DMS 273 treated with DMSO at 0.1 percent for 48 hours (cell line): ENCODE measurements around the gene PAQR5.
"Not testable (repeated sequence)": the region's sequence is repeated elsewhere in the genome, so short reads cannot be mapped to it uniquely, and the experiment has no call there.

Source experiments
- DNase-seq: peaks from one replicate; lab custom pipeline; 2025; lab: John Stamatoyannopoulos, UW

The PAQR5 gene, protein sequence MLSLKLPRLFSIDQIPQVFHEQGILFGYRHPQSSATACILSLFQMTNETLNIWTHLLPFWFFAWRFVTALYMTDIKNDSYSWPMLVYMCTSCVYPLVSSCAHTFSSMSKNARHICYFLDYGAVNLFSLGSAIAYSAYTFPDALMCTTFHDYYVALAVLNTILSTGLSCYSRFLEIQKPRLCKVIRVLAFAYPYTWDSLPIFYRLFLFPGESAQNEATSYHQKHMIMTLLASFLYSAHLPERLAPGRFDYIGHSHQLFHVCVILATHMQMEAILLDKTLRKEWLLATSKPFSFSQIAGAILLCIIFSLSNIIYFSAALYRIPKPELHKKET

DNA sequence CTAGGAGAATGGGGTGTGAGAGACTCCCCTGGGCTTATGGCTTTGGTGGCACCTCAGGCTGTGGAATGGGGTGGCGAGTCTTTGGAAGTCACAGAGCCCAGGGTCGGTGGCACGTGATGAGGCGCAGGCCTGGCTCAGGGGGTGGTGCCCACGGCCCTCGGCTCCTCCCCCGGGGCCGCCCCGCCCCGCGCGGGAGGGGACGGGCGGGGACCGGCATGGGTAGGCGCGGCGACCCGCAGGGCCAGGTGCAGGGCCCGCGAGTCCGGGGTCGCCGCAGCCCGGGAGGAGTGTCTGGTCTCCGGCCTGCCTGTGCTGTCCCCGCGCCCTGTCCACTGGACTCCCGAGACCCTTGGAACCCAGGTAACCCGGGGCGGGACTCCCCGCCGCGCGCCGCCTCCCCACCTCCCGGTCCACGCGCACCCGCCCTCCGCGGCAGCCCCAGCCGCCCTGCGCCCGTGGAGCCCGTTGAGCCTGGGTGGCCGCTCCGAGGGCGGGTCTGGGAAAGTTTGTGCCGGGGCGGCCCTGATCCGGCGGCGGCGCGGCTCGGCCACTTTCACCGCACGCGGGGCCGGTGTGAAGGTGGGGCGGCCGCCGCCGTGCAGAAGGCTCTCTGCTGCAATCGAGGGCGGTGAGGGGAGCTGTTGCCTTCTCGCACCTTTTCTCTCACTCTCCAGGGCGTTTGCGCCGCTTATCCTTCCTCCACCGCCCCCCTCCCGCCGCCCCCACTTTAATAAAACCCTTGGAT is at the start of gene PAQR5:
Gene PAQR5 (plus strand): TSS at position 216 of the 745 bp plus-strand sequence. CDS start 61,169 bp downstream, outside the sequence.
- no peak for DNase-seq

DNA sequence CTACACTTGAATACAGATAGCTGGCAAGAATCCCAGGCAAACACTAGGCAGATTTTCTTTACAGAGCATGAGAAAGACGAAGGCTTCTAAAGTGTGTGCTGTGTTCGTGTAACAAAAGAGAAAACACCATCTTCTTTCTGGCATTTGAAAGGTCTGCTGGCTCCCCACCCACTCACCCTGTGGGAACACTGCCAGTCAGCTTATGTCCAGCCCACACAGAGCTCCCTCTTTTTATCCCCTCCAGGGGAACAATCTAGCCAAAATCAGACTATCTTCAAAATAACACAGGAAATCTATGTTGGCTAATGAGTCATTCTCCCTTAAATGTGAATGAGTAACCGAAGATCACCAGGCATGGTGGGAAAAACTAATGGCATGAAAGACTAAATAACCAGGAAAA is 45.6 kb upstream of the PAQR5 start:
- no peak for DNase-seq

DNA sequence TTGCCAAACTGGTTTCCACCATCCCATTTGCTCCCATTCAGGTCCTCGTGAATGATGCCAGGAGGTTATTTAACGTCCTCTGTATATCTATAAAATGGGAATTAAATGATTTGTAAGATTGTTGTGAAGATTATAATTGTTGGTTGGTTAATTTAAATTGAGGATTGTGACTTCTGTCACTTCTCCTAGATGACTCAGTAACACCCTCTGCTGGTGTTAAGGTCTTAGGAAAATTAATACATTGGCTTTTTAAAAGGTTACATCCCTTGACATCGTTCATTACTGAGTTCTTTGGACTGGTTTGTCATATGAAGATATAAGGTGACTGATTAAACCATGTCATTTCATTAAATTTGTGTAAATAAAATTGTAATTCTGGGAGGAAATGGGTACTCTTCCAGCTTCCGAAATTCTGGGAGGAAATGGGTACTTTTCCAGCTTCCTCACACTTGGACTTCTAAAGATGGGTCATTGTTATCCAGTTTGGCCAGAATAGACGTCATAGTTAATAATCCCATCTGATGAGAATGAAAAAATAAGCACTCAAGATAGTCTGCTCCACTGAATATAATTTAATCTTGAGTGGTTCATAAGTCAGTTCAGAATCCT is 33.3 kb upstream of the PAQR5 start:
- DNase-seq = no peak

DNA sequence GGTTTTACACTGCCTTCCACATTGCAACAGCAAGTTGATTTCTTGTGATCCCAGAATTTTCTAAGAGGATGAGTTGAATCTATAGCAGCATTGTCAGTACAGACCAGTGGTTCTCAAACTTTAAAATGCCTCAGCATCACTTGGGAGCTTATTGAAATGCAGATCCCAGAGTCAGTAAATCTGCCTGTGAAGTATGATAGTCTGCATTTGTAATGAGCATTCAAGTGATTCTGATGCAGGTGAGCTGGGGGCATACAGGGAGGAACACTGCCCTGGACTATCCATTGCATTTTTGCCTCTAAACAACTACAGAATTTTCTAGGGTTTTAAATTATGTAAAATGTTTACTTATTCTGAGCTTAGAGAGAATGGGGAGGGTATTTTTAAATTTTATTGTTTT is 27.5 kb upstream of the PAQR5 start:
- DNase-seq = no peak

DNA sequence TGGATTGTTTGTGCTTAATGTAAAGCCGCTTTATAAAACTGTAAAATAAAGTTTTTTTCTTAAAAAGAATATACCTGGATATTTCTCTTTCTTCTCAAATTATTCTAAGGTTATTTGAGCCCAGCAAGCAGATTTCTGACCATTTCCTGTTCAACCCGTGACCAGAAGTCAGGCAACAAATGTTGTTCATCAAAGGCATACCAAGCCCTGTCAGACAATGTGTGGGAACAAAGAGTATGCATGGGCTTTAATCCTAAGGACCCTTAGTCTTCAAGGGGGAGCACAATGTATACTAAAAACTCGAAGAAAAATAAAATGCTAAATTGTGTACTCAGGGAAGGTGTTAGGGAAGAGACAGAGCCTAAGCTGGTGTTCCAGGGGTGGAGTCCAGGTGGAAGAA is 26.6 kb upstream of the PAQR5 start:
- no peak for DNase-seq

DNA sequence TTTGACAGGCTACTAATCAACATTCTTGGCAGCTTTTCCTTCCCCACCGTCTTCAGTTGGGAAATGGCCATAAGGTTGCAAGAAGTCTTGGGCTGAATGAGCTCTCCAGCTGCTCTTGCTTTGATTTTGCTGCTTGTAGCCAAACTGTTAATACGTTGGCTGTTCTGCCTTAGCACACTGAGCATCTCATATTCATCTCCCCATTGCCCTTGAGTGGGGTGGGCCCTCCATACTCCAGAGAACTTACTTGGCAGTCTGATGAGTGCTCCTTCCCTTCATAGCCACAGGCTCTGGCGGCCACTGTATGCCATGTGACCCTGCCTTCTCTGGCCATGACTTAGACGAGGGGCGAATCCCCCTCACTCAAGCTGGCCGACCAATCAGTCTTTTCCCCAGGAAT is 25.8 kb upstream of the PAQR5 start:
- DNase-seq = no peak

DNA sequence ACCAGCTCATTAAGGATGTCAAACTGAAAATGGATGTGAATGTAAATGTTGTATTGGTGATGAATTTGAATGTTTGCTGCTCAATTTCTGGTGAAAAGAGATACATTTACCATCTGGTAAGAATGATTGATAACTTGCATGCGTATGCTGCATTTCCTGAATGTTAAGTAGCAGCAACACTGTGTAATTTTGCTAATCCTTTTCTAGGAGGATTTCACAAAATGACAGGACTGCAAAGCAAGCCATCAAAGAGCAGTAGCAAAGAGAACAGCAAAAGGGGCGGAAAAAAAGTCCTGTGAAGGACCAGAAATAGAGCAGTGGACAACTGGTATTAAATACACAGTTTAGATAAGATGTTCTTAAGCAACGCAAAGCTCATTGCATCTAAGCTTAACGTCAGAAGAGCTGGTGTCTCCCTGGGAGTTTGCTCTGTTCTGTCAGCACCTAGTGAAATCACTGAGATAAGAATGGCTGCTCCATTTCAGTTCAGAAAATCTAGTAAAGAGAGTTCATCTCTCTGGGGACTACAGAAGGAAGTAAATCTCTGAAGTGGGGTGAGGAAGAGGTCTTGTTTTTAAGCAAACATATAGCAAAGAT is 23.5 kb upstream of the PAQR5 start:
- no peak for DNase-seq

DNA sequence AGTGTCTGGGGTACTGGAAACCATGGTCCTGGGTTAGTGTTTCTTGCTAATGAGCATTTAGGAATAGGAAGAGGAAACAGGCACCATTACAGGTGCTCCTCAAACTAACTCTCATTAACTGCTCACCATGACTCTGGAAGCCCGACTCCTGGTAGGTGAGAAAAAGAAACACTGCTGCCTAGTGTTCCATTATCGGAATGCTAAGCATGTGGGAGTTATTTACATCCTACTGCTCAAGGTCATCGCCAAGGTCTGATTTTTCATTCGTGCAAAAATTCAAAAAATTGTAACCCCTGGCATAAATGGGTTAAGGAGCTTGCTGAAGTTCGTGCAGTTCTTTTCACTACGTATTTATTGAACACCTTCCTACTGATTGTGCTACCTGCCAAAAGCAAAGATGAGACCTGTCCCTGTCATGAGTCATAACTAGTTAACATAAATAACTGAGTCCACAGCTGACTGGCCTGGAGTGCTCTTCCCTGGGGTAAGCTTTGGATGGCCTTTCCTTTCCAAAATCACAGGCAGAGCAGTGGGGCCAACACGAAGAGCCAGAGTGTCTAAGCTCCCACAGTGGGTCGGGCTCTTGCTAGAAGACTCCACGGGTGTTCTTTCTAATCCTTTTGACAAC is 22.7 kb upstream of the PAQR5 start:
- no peak for DNase-seq

DNA sequence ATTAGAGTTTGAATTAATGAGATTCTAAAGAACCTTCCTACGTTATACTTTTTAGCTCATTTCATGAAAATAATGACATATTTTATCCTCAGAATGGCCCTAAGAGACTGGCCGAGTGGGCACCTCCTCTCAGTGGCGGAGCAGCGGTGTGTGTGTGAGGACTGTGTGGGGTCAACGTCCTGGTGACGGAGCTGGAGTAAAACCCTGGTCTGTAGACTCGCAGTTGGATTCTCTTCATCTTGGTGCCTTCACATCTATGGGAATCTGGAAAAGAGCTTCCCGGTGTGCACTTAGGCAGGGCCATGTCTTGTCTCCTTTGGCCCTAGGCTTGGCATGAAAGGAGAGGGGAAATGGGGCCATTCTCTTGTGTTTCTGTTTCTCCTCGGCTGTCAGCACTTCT is 21.4 kb upstream of the PAQR5 start:
- no peak for DNase-seq

DNA sequence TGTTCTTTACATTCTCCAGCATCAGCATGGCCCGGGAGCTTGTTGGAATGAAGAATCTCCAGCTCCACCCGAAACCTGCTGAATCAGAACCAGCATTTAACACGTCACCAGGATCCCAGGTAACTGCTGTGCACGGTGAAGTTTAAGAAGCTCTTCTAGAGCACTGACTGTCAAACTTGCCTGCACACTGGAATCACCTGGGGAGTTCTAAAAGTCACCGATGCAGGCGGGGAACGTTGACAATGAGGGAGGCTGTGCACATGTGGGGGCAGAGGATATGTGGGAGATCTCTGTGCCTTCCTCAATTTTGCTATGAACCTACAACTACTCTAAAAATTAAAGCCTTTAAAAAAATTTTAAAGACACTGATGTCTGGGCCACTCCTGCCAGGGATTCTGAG is 19.1 kb upstream of the PAQR5 start:
- DNase-seq = no peak

DNA sequence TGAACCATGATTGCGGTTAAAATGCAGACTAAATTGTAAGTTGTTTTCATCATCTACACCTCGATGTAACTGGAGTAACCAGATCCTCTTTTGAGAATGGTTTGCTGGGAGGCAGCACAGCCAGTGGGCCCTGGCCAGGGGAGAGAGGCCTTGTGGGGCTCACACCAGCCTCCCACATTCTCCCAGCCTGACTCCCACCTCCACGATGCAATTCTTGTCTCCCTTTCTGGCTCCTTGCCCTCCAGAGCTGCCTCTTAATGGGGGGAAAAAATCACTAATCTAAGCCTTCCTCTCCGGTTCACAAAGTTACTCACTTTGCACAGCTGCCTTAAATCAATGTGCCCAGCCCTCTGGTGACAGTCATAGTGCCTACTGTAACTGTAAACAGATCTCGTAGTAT is 17.9 kb upstream of the PAQR5 start:
- DNase-seq = no peak

DNA sequence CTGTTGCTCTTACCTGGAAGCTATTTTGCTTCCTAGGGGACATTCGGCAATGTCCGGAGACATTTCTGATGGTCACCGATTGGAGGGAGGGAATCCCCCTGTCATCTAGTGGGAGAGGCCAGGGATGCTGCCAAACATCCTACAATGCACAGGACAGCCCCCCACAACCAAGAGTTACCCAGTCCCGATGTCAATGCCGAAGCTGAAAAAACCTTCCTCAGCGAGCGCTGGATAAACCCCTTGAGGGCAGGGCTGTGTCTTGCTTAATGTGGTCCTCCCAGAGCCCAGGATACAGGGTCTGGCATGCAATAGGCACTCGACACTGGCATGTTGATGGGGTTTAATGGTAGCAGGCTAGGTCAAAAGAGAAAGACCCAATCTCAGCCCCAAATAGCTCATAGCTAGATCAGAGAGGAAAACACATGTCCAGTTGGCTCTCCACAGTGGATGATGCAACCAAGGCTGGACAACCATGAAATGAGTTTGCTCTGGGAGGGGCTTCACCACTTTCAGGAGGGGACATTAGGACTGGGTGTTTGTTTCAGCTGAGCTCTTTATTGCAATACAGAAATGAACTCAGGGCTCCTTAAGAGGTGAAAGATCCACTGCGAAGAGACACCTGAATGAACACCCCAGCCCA is 16.5 kb upstream of the PAQR5 start:
- DNase-seq = no peak

DNA sequence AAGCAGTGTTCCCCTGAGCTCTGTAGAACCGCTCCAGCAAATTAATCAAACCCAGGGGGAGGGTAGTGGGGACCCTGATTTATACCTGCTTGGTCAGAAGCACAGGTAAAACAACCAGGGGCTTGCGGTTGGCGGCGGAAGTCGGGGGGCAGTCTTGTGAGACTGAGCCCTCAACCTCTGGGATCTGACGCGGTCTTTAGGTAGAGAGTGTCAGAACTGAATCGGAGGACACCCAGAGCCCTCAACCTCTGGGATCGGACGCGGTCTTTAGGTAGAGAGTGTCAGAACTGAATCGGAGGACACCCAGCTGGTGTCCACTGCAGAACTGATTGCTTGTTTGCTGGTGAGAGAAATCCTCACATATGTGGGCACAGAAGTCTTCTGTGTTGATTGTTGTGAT is 12.9 kb upstream of the PAQR5 start:
- no peak for DNase-seq

DNA sequence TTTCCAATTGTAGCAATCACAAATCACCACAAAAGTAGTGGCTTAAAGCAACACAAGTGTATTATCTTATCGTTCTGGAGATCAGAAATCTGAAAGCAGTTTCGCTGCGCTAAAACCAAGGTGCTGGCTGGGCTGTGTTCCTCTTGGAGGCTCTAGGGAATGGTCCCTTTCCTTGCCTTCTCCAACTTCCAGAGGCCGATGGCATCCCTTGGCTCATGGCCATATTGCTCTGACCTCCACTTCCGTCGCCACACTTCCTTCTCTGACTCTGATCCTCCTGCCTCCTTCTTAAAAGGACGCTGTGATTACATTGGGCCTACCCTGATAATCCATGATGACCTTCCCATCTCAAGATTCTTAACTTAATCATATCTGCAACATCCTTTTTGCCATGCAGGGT is 10.7 kb upstream of the PAQR5 start:
- no peak for DNase-seq

DNA sequence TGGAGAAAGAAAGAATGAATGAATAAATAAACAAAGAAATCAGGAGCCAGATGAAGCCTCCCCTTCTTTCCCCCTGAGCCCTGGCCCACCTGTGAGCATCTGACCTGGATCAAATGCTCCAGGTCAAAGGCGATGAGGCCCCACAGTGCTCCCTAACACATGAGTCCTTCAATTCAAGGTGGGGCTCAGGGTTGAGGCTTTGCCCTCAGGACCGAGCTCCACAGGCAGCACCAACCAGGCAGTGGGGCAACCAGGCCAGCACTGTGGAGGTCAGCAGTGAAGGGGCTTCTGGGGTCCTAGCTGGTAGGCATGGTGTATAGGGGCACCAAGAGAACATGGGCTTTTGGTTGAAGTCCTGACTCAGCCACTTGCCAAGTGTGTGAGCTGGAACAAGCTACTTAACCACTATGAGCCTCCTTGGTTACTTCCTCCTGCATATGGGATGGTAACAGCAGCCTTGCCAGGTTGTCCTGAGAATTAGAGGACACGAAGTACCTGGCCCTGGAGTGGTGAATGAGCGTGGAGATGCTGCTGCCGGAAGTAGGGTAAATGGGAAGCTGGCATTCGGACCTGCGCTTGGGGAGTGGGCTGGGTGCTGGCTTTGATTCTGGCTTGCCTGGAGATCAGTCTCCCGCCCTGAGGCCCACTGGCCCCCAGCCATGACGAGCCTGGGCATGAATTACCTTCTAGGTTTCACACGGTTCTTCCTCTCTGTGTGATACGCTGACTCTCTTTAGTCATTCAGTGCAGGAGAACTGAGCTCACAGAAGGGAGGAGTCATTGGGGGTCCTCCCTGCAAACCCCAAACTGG is 10.0 kb upstream of the PAQR5 start:
- no peak for DNase-seq

DNA sequence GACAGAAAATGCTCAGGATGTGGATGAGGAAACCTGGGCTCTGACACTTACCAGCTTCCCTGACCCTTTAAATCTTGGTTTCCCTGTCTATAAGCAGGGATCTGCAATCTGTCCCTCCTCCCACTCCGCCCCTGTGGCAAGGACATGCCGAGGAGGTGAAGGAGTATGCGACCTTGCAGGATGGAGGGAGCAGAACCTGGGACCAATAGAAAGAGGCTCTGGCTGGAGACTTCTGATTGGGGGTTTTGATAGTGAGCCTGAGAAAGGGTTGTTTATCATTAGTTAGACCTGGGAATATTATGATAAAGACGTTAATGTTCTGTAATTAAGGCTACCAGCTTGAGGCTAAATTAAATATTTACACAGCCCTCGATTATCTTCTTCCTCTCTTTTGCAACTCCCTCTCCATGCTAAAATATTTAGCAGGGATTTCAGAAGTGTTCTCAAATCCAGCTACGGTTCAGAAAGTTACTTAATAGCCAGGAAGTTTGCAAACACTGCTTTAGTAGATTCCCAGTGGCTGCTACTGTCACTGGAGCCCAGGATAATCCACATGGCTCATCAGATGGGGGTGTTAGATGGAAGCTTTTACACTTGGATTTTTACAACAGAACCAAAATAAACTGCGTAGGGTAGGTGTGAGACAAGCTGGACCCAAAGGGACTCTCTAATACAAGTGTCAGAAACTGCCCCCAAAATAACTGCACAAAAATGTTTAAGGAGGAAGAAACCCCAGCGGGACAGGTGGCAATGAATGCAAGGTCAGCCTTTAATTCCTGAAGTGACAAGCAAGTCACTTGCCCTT is 9.2 kb upstream of the PAQR5 start:
- no peak for DNase-seq

DNA sequence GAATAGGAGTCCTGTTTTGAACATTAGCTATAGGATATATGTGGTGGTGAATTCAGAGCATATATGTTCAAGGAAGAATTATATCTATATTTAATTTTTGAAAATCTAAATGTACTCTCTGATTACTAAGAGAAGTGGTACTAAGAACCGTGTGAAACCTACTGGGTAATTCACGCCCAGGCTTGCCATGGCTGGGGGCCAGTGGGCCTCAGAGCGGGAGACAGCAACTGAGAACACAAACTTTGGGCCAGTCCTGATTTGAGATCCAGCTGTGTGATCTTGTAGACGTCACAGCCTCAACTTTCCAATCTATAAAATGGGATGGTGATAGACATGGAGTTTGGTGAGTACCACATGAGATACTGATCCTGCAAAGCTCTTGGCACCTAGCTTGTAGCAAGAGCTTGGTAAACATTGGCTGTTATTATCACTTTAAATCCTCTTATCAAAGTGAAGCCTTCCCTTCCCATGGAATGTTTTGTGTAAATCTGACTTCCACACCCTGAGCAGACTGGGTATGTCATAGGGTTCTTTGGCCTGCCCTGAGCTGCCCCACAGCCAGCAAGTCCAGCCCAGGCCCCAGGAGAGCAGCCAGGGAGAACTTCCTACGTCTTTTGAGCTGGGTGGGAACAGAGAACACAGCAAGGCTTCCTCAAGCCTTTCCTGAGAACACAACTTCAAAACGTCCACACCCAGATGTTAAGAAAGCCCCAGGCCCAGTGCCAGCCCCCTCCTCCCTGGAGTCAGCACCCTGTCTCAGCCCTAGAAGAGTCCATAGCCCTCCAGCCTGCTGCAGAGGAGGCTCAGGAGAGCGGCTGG is 8.2 kb upstream of the PAQR5 start:
- DNase-seq = no peak

DNA sequence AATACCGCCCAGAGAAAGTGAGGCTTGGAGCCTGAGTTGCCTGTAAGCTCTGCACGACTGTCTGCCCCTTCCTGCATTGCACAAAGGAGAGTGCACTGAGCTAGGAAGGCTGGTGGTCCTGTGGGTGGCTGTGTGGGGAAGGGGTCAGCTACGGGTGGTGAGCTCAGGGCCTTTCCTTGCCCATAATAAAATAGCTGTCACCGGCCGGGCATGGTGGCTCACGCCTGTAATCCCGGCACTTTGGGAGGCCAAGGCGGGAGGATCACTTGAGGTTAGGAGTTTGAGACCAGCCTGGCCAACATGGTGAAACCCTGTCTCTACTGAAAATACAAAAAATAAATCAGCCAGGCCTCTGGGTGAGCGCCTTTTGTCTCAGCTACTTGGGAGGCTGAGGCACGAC is 7.1 kb upstream of the PAQR5 start:
- not testable (repeated sequence) for DNase-seq

DNA sequence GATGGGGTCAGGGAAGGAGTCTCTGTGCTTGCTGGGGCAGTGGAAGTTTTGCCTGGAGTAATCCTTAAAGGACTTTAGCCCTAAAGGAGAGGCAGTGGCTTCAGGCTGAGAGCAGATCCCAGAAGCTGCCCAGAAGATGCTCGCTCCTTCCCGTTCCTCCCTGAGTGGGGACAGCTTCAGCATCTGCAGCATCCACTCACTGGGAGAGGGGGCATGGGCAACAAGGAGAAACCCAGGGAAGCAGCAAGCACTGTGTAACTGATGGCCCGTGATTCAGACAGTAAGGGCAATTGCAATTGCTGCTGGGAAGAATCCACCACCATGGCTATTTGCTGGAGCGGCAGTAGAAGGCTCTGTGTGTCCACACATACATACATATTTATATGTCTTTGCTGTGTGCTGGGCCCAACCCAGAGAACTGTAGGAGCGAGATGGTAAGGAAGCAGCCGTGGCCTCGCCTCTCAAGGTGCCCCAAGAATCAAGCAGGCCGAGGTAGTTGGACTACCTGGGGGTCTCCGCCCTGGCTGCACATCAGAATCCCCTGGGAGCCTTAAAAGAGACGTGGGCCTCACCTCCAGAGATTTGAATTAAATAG is 5.8 kb upstream of the PAQR5 start:
- DNase-seq = no peak
